ENCODE measurements around the gene TBXAS1. TPM values are rescaled to one million over a fixed set of nuclear protein-coding genes. Genes with fewer than 3 reads are reported as not detected.

TBXAS1 gene
- total and polyA plus RNA-seq, 2 of the 8 experiments (the other 6 are each of a cell fraction or from before 2014, with no cell fraction given): 0.86 to 2.1 TPM

DNA sequence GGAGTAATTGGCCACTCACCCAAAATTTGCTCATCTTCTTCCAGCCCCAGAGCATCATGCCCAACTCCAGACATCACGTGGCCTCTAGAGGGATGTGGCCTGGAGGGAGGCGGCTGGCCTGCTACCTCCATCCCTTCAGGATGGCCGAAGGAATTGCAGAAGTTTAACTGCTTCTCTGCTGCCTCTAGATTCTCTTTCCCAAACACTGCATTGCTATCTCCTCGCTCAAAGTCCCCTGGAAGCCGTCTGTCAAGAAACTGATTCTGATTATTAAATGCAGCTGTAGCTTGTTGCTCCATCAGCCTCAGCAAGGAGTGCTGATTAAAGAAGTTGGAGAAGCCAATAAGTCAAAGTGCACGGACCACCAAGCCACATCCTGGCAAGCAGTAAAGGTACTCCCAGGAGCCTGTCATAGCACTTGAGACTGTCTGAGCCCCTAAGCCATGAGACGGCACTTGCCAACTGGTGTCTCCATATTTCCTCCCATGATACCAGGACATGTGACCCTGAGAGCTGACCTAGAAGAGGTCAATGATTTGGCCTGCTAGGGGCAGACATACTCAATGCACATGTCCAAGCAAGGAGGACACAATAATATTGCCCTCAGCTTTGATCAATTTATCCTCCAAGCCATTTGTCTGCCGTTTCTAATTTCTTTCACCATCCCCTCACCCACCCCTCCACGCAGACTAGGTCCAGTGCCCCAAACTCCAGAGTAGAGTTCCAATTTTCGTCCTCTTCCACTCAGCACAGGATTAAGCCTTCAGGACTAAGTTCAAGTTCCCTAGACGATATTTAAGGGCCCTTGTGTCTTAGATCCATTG lies 84.2 kb downstream of the TBXAS1 start:
- no peak overlapping the region for H3K56ac ChIP-seq (replicated peaks; ENCODE audit: insufficient read length, low read depth, low read length)
- no peak overlapping the region for H2BK20ac ChIP-seq (ENCODE audit: low read length)
- H3K36me3 ChIP-seq (ENCODE audit: control insufficient read depth in 2 of 4, insufficient read depth in 4 of 4, low read length in 3 of 4): no peaks in the 10 kb centered on the region
- no peak overlapping the region for H2AK5ac ChIP-seq (ENCODE audit: low read depth, low read length)
- H2AFZ ChIP-seq (ENCODE audit: low read length): no peak overlapping the region
- no peaks in the 10 kb centered on the region for H3K4me1 ChIP-seq (replicated peaks in 1 of 4; ENCODE audit: control insufficient read depth in 3 of 4, insufficient read depth in 4 of 4, low read length in 3 of 4)
- H4K20me1 ChIP-seq (replicated peaks in 1 of 2; ENCODE audit: control insufficient read depth in 1 of 2, insufficient read depth in 2 of 2, low read length in 2 of 2): no peaks in the 10 kb centered on the region
- no peaks in the 10 kb centered on the region for H3K79me1 ChIP-seq (ENCODE audit: low read depth, low read length)
- no peaks in the 10 kb centered on the region for H3K79me2 ChIP-seq (ENCODE audit: control insufficient read depth in 1 of 2, insufficient read depth in 2 of 2, low read length in 2 of 2)
- ChIA-PET POLR2A (ENCODE audit: partially characterized antibody) (interaction anchor here (0.6 kb wide), 1 partner anchor 208 kb away, joined by 4 read pairs; no protein-coding TSS in a partner anchor), CTCF (ENCODE audit: partially characterized antibody) (interaction anchor here (0.7 kb wide), 1 partner anchor 18 kb away, joined by 3 read pairs; no protein-coding TSS in a partner anchor)
- no peak overlapping the region for H3K9ac ChIP-seq (replicated peaks in 1 of 4; ENCODE audit: extremely low read depth in 1 of 4, low read depth in 3 of 4, low read length in 3 of 4)
- TF ChIP-seq, protein P1, sequence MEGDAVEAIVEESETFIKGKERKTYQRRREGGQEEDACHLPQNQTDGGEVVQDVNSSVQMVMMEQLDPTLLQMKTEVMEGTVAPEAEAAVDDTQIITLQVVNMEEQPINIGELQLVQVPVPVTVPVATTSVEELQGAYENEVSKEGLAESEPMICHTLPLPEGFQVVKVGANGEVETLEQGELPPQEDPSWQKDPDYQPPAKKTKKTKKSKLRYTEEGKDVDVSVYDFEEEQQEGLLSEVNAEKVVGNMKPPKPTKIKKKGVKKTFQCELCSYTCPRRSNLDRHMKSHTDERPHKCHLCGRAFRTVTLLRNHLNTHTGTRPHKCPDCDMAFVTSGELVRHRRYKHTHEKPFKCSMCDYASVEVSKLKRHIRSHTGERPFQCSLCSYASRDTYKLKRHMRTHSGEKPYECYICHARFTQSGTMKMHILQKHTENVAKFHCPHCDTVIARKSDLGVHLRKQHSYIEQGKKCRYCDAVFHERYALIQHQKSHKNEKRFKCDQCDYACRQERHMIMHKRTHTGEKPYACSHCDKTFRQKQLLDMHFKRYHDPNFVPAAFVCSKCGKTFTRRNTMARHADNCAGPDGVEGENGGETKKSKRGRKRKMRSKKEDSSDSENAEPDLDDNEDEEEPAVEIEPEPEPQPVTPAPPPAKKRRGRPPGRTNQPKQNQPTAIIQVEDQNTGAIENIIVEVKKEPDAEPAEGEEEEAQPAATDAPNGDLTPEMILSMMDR (IDR thresholded peaks at IDR 0.05; ENCODE audit: control extremely low read depth in 1 of 3, insufficient read depth in 1 of 3, low read depth in 1 of 3, low read length in 3 of 3): no peak
- TF ChIP-seq BRCA1 (IDR thresholded peaks at IDR 0.05; ENCODE audit: low read depth, low read length): no peak
- no peak for TF ChIP-seq KDM4A (IDR thresholded peaks at IDR 0.05; ENCODE audit: low read depth, low read length, severe bottlenecking)
- no peak for TF ChIP-seq BCL11A (IDR thresholded peaks at IDR 0.05; ENCODE audit: low read depth in 2 of 2, low read length in 2 of 2)
- TF ChIP-seq SAP30 (IDR thresholded peaks at IDR 0.05; ENCODE audit: insufficient read depth, insufficient replicate concordance, low read length): no peak
- TF ChIP-seq MAX (IDR thresholded peaks at IDR 0.05): no peak
- H3K23ac ChIP-seq (ENCODE audit: insufficient read length): no peak overlapping the region
- H3K27me3 ChIP-seq (replicated peaks in 1 of 4; ENCODE audit: control insufficient read depth in 3 of 4, extremely low read depth in 1 of 4, insufficient read depth in 3 of 4, low read length in 3 of 4): no peaks in the 10 kb centered on the region
- no peaks in the 10 kb centered on the region for H3K23me2 ChIP-seq (ENCODE audit: low read depth, low read length)
- 80% methylated on average over 11 of the region's 11 CpGs; no CpG with 5 or more reads in 1 of the 2 experiments for WGBS, 2 experiments (ENCODE audit: extremely low coverage in 1 of 2, insufficient coverage in 1 of 2, insufficient read length in 1 of 2, insufficient replicate concordance in 2 of 2, low coverage in 1 of 2, low lambda C conversion rate in 2 of 2, missing lambda C conversion rate in 1 of 2)
- H4K5ac ChIP-seq (ENCODE audit: insufficient read length, low read depth, low read length): no peak overlapping the region
- no peak overlapping the region for H3K4ac ChIP-seq (replicated peaks; ENCODE audit: insufficient read length, low read depth, low read length)
- FAIRE-seq: no peak
- no peak overlapping the region for H2BK120ac ChIP-seq (replicated peaks; ENCODE audit: low read depth, low read length)
- DNase-seq (ENCODE audit: low read depth in 1 of 2, low spot score in 2 of 2): no peak
- H3K18ac ChIP-seq (ENCODE audit: extremely low read depth, low read length): no peak overlapping the region
- H3K4me3 ChIP-seq (ENCODE audit: extremely low read depth in 1 of 4, insufficient read depth in 2 of 4, low read depth in 3 of 4, low read length in 4 of 4): no peak overlapping the region
- no peak overlapping the region for H2BK5ac ChIP-seq (ENCODE audit: low read depth, low read length)
- H3K9me3 ChIP-seq (ENCODE audit: insufficient read depth in 2 of 2, low read depth in 1 of 2, low read length in 1 of 2): no peaks in the 10 kb centered on the region
- no peak overlapping the region for H4K8ac ChIP-seq (ENCODE audit: extremely low read depth, insufficient read depth, low read length)
- no peak overlapping the region for H4K91ac ChIP-seq (replicated peaks; ENCODE audit: insufficient read length, low read length)
- no peak overlapping the region for H3K27ac ChIP-seq (ENCODE audit: low read depth, low read length)
- no peak overlapping the region for H3K4me2 ChIP-seq (ENCODE audit: insufficient read depth in 1 of 2, low read depth in 2 of 2, low read length in 2 of 2)
- H3K14ac ChIP-seq (ENCODE audit: insufficient read length): no peak overlapping the region
- no peak overlapping the region for H2BK15ac ChIP-seq (ENCODE audit: low read length)
- 0 out of 2 replicates have a peak overlapping the region, but pooled peaks have one; percentile 35 for H2BK12ac ChIP-seq (ENCODE audit: low read depth, low read length)

Measured in H1 (cell line).